Adrenal gland (tissue), 5 donors: ENCODE measurements around the gene ZNF800.

Experiments used
- CTCF ChIP-seq, 6 experiments: fragments of 450-650 bp in 4 of 6; fragments of 200-600 bp in 2 of 6; sonication (generic) in 1 of 6; IDR thresholded peaks; 1 replicate in 5 of 6; 2 replicates in 1 of 6; pipeline versions ENCODE4 v1.5.1 to v1.8.0; 2016 to 2021; ENCODE audit warnings: antibody characterized with exemption in 6 of 6, mild to moderate bottlenecking in 2 of 6, moderate library complexity in 1 of 6
- POLR2A ChIP-seq, 2 donors: fragments of 450-650 bp; IDR thresholded peaks; one replicate each; pipeline ENCODE4 v1.6.1; 2017; ENCODE audit warnings: antibody characterized with exemption in 2 of 2, mild to moderate bottlenecking in 2 of 2, moderate library complexity in 1 of 2
- donor health status: DM: no; HTN: no; CAD: no.

GRCh38 chr7:127362364-127363027 is 30.0 kb downstream of the ZNF800 start:
- TF ChIP-seq CTCF (IDR thresholded peaks at IDR 0.05) = no peak
- TF ChIP-seq POLR2A (IDR thresholded peaks at IDR 0.05) = no peak
